ENCODE results near the gene SLC6A11.

The SLC6A11 gene

DNA sequence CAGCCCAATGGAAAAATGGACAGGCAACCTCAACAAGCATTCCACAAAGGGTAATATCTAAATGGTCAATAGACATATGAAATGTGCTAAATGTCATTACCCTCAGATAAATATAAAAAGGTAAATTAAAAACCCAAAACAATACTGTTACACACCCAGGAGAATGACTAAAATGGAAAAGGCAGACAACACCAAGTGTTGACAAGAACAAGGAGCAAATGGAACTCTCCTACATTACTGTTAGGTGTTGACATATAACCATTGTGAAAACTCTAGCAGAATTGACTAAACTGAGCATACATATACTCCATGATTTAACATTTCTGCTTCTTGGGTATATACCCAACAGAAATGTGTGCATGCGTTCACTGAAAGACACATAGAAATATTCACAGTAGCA is 25.3 kb upstream of the SLC6A11 start:
- no peak for DNase-seq (ENCODE audit: low read depth)

DNA sequence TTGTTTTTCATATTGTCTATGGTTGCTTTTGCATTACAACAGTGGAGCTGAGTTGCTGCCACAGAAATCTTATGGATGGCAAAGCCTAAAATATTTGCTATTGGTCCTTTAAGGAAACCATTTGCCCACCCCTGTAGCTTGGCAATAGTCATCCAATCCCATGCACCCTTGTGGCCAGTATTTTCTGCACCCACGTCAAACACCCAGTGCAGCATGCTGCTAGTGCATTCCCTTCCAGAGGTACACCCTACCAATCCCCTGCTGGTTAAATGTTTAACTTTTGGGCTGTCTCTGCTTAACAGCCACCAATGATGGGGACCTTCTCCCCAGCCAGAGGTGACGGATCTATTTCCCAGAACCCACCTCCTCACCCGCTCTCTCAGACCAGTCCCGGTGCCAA is 23.8 kb upstream of the SLC6A11 start:
- DNase-seq (ENCODE audit: low read depth) = no peak

DNA sequence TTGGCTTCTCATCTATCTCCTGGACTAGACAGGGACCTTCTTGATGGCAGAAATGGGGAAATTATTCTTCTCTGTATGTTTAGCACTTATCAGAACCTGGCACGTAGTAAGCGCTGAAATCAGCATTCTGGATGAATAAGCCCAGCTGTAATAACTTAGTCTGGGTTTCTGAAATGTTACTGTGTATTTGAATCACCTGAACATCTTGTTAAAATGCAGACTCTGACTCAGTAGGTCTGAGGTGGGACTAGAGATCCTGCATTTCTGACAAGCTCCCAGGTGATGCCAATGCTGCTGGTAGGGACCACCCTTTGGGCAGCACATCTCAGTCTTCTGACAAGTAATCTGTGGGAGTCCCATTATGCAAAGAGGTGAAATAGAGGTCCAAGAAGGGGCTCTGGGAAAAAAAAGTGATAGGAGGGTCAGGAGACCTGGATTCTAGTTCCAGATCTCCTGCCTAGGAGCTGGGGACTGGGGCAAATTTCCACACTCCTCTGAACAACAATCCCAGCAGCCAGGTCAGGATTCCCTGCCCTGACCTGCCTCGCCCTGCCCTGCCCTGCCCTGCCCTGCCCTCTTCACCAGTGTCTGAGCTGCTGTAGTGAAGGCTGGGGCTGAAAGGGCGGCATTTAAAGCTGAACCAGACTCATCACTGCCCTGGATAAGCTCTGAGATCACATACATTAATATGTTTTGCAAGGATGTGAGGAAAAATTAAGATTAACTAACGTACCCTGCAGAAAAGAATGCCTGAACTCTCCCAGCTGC is 17.2 kb upstream of the SLC6A11 start:
- no peak for DNase-seq (ENCODE audit: low read depth)

- DNase-seq (ENCODE audit: low read depth) = no peak
Observed at GRCh38 chr3:10804183-10804648, 11.8 kb upstream of the SLC6A11 start.

- no peak for DNase-seq (ENCODE audit: low read depth)
Observed at GRCh38 chr3:10806006-10806405, 10.0 kb upstream of the SLC6A11 start.

DNA sequence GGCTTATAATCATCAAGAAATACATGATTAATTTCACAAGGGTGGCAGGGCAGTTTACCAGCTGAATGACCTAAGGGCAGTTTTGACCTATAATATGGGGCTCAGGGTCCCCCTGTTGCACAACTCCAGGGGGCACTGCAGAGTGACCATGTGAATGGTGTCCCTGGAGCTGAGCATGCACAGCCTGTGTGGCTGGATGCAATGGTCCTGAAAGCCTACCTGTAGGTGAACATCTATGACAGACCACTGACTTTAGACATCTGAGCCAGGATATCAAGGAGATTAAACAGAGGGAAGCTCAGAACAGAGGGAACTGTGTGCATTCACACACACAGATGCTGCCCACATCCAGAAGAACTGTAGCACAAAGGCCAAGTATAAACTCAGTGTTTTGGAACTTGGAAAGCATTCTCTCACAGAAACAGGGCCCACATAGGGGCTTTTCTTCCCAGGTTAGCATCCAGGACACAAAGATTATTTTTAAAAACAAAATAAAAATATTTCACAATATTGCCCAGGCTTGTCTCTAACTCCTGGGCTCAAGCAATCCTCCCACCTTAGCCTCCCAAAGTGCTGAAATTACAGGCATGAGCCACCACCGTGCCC is 7.8 kb upstream of the SLC6A11 start:
- no peak for DNase-seq (ENCODE audit: low read depth)

DNA sequence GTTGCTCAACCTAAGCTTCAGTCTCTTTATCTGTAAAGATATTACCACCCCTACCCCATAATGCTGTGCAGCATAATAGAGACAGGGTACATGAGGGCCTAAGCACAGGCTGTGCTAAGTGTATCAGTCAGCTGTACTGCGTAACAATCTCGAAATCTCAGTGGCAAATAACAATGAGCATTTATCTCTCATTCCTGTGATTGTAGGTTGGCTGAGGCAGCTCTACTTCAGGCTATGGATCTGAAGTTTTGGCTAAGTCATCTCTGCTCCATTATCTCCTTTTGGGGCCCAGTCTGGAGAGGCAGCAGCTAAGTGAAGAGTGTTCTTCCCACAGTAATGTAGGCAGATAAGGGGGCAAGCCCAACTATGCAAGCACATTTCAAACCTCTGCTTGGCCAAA is 7.1 kb upstream of the SLC6A11 start:
- no peak for DNase-seq (ENCODE audit: low read depth)

DNA sequence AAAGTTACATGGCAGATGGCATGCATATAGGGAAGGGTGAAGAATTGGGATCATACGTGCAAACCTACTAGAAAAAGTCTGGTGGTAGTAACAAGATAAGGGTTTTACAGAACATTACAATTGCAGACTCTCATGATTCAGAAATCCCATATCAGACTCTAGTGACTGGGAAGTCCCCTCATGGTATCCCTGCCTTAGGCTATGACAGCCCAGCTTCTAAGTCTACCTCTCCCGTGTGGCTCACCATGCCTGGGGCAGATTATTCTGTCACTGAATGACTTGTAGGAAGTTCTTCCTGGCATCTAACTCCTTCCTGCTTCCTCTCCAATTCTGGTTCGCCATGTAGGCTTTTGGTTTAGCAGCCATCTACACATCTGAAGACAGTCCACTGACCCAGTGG is 5.7 kb upstream of the SLC6A11 start:
- no peak for DNase-seq (ENCODE audit: low read depth)

DNA sequence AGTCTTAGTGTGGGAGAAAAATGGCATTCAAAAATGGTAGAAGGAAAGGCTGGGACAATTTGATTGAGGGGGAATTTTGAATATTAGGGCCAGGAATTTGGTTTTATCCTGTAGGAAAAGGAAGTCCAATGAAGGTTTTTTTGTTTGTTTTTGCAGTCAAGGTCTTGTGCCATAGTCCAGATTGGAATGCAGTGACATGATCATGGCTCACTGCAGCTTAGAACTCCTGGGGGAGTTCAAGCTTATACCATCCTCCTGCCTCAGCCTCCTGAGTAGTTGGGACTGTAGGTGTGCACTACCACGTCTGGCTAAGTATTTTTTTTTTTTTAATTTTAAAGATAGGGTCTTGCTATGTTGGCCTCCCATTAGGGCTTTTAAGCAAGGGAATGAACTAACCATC is 2.6 kb upstream of the SLC6A11 start:
- no peak for DNase-seq (ENCODE audit: low read depth)

- no peak for DNase-seq (ENCODE audit: low read depth)
Observed at GRCh38 chr3:10814623-10815022, 1.4 kb upstream of the SLC6A11 start.

- DNase-seq (ENCODE audit: low read depth) = no peak
Observed at GRCh38 chr3:10815487-10815886, 541 bp upstream of the SLC6A11 start.

DNA sequence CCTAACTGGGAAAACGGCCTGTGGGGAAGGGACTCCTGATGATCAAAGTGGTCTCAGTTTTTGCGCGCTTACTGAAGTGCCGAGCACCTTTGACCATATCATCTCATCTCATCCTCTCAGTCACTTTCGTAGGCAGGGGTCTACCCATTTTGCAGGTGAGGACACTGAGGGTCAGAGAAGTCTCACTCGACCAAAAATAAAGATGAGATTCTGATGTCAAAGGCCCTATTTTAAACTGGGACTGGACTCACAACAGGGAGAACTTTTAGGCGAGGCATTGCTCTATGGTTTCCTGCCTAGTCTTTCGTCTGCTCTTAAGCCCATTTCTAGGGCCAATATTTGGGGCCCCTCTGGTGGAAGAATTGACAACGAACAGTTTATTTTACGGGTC is 830 bp downstream of the SLC6A11 start:
- no peak for DNase-seq (ENCODE audit: low read depth)

- DNase-seq (ENCODE audit: low read depth) = no peak
Observed at GRCh38 chr3:10817506-10817905, 1.5 kb downstream of the SLC6A11 start.

- no peak for DNase-seq (ENCODE audit: low read depth)
Observed at GRCh38 chr3:10822055-10822454, 6.0 kb downstream of the SLC6A11 start.

GRCh38 chr3:10822708-10823515 is 6.9 kb downstream of the SLC6A11 start:
- no peak for DNase-seq (ENCODE audit: low read depth)

- DNase-seq (ENCODE audit: low read depth) = no peak
Observed at GRCh38 chr3:10823516-10823818, 7.4 kb downstream of the SLC6A11 start.

- no peak for DNase-seq (ENCODE audit: low read depth)
Observed at GRCh38 chr3:10824468-10824867, 8.4 kb downstream of the SLC6A11 start.

GRCh38 chr3:10833855-10834414 is 17.9 kb downstream of the SLC6A11 start:
- no peak for DNase-seq (ENCODE audit: low read depth)

GRCh38 chr3:10834951-10835350 is 18.9 kb downstream of the SLC6A11 start:
- DNase-seq (ENCODE audit: low read depth) = no peak

DNA sequence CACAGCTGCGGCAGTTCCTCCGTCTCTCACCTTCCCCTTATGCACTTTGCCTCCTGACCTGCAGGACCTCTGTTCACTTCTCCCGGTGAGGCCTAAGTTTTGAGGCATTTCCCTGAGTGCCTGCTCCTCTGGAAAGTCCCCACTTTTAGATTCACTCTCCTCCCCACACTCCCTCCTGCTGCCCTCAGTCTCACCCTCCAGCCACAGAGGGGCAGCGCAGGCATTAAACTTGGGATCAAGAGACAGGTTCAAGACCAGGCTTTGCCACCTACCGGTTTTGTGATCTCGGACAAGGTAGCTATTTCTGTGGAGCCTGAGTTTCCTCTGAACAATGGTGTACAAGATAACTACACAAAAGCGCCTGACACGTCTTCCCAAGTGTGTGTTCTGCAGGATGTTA is 19.4 kb downstream of the SLC6A11 start:
- no peak for DNase-seq (ENCODE audit: low read depth)

- DNase-seq (ENCODE audit: low read depth) = no peak
Observed at GRCh38 chr3:10836676-10837075, 20.6 kb downstream of the SLC6A11 start.

- no peak for DNase-seq (ENCODE audit: low read depth)
Observed at GRCh38 chr3:10837849-10838248, 21.8 kb downstream of the SLC6A11 start.

GRCh38 chr3:10839167-10839566 is 23.1 kb downstream of the SLC6A11 start:
- DNase-seq (ENCODE audit: low read depth) = no peak

Measured in stimulated activated CD4-positive, alpha-beta T cell treated with anti-CD3 and anti-CD28 coated beads, Interleukin-2, amount 100 ng/mL, for 4 hours (primary cell).